CD4-positive, alpha-beta memory T cell (primary cell): Measurements from ENCODE around the gene SCN2A. TPM values are rescaled to one million over a fixed set of nuclear protein-coding genes. Genes with fewer than 3 reads are reported as not detected.

Source experiments
- CTCF ChIA-PET: fragments of 350-600 bp; sonication (Branson Sonifier 250); formaldehyde crosslinking; loops from one replicate; lab custom pipeline; 2021; ENCODE audit warnings: inconsistent platforms; ENCODE audit not compliant: partially characterized antibody; lab: Charles Lee
- POLR2A ChIA-PET: fragments of 350-600 bp; sonication (Branson Sonifier 250); formaldehyde crosslinking; loops from one replicate; lab custom pipeline; 2021; ENCODE audit not compliant: partially characterized antibody; lab: Charles Lee
- DNase-seq, 5 donors: peaks; one replicate each; pipeline versions ENCODE4 v3.0.0 to v3.0.0-alpha.2; 2020 to 2022; ENCODE audit warnings: mixed read lengths in 1 of 5
- H3K27ac ChIP-seq: one replicate; pipeline ENCODE4 v1.7.0; 2013; ENCODE audit warnings: low read depth, low read length
- H3K27me3 ChIP-seq: 2 replicates; pipeline ENCODE4 v1.7.0; 2013; ENCODE audit warnings: mild to moderate bottlenecking, low read length, moderate library complexity; ENCODE audit not compliant: insufficient read depth
- H3K36me3 ChIP-seq: 2 replicates; pipeline ENCODE4 v1.7.0; 2013; ENCODE audit warnings: mild to moderate bottlenecking, low read length, moderate library complexity; ENCODE audit not compliant: insufficient read depth
- H3K4me1 ChIP-seq: 2 replicates; pipeline ENCODE4 v1.7.0; 2013; ENCODE audit warnings: mild to moderate bottlenecking, low read length, moderate library complexity; ENCODE audit not compliant: insufficient read depth
- H3K4me3 ChIP-seq, 2 donors: one replicate each; pipeline ENCODE4 v1.7.0; 2013; ENCODE audit warnings: low read length in 2 of 2, mild to moderate bottlenecking in 1 of 2
- H3K9me3 ChIP-seq, 2 donors: one replicate each; pipeline ENCODE4 v1.7.0; 2013; ENCODE audit warnings: low read length in 2 of 2, control low read depth in 1 of 2; ENCODE audit not compliant: control insufficient read depth in 1 of 2
- H3K27ac Mint-ChIP-seq, 7 donors: one replicate each; pipeline ENCODE4 v1.8.0; 2020 to 2021; ENCODE audit warnings: mixed read lengths in 7 of 7, mild to moderate bottlenecking in 6 of 7, inconsistent platforms in 3 of 7, moderate library complexity in 3 of 7
- H3K27me3 Mint-ChIP-seq, 2 donors: one replicate each; pipeline ENCODE4 v1.8.0; 2020 to 2021; ENCODE audit warnings: mixed read lengths in 2 of 2
- H3K36me3 Mint-ChIP-seq, 2 donors: one replicate each; pipeline ENCODE4 v1.8.0; 2020 to 2021; ENCODE audit warnings: mixed read lengths in 2 of 2, inconsistent platforms in 1 of 2, mild to moderate bottlenecking in 1 of 2
- H3K4me1 Mint-ChIP-seq, 4 donors: one replicate each; pipeline ENCODE4 v1.8.0; 2020 to 2021; ENCODE audit warnings: mixed read lengths in 4 of 4, mild to moderate bottlenecking in 1 of 4
- H3K4me3 Mint-ChIP-seq, 8 donors: one replicate each; pipeline ENCODE4 v1.8.0; 2020 to 2021; ENCODE audit warnings: mixed read lengths in 8 of 8, mild to moderate bottlenecking in 7 of 8, moderate library complexity in 6 of 8, inconsistent platforms in 3 of 8
- H3K9me3 Mint-ChIP-seq, 8 donors: one replicate each; pipeline ENCODE4 v1.8.0; 2020 to 2021; ENCODE audit warnings: mixed read lengths in 8 of 8, mild to moderate bottlenecking in 5 of 8, inconsistent platforms in 3 of 8, moderate library complexity in 1 of 8
- intact Hi-C: fragments of 100-400 bp; cut with micrococcal nuclease; formaldehyde crosslinking; loops from one replicate; pipeline ENCODE4 v1.15.1; 2023
- polyA plus RNA-seq, 2 donors: library from polyadenylated mRNA; unstranded; fragments of 300-500 nt; fragmentation: Illumina TruSeq; gene quantifications; one replicate each; pipeline ENCODE4 v1.2.3, GENCODE V29; 2021
- total RNA-seq, 2 experiments: library from RNA; stranded (reverse); gene quantifications; one replicate each; pipeline ENCODE4 v1.2.3, GENCODE V29; 2021

Gene SCN2A
- total and polyA plus RNA-seq, 4 experiments from 2014 or later = not detected

DNA sequence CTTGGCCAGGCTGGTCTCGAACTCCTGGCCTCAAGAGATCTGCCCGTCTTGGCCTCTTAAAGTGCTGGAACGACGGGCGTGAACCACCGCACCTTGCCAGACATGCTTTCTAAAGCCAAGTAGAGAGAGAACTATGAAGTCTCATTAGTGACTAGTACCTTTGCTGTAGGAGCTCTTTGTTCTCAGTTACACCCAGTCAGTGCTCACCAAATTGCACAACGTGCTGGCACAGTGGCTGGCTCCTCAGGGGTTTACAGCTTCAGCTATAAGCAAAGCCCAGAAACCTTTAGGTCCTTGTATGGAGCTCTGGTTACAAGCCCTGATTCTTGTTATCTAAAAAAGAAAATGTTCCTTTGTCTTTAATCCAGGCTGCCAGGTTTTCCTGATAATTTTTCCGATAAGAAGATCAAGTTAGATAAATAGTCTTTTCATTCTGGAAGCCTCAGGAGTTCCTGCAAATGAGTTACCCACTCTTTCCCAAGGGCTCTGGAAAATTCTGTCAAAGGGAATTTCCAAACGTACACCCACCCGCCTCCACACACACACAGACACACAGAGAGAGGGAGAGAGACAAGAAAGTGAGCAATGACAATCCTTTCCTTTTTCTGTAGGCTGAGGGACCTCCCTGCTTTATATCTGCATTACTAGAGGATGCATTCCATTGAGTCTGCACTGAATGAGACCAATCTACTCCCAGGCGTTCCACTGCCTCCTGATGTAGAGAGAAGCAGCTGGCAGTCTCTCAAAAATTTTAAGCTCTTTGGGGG lies 130.1 kb downstream of the SCN2A start:
- Histone ChIP-seq H3K27ac (no peak overlapping the region), H3K4me1 (no peaks in the 10 kb centered on the region), H3K4me3 (no peak overlapping the region), H3K36me3 (no peaks in the 10 kb centered on the region), H3K9me3 (no peaks in the 10 kb centered on the region), H3K27me3 (no peaks in the 10 kb centered on the region)
- Mint-ChIP-seq H3K4me1 (no peaks in the 10 kb centered on the region), H3K9me3 (no peaks in the 10 kb centered on the region), H3K27me3 (no peaks in the 10 kb centered on the region), H3K27ac (peak overlapping the region in 1 of 7 donors; percentile 29), H3K36me3 (no peaks in the 10 kb centered on the region), H3K4me3 (no peak overlapping the region)
- POLR2A ChIA-PET = no interaction called here
- intact Hi-C loops = no loop called here
- DNase-seq = no peak
- CTCF ChIA-PET = no interaction called here

DNA sequence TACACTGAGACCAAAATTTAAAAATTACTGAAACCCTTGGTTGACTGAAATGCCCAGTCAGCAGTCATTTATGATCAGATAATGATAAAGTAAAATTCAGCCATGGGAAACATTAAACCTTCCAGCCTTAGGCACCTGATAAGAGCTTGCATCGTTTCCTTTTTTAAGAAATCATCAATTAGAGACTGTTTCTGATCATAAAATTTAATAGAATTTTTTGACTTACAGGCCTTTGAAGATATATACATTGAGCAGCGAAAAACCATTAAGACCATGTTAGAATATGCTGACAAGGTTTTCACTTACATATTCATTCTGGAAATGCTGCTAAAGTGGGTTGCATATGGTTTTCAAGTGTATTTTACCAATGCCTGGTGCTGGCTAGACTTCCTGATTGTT lies 130.7 kb downstream of the SCN2A start:
- H3K27me3 Mint-ChIP-seq = no peaks in the 10 kb centered on the region
- Histone ChIP-seq H3K27me3 (no peaks in the 10 kb centered on the region), H3K27ac (no peak overlapping the region), H3K4me1 (no peaks in the 10 kb centered on the region), H3K4me3 (no peak overlapping the region), H3K36me3 (no peaks in the 10 kb centered on the region), H3K9me3 (no peaks in the 10 kb centered on the region)
- intact Hi-C loops = no loop called here
- DNase-seq = no peak
- CTCF ChIA-PET = no interaction called here
- H3K9me3 Mint-ChIP-seq = no peaks in the 10 kb centered on the region
- no peak overlapping the region for H3K27ac Mint-ChIP-seq
- no peaks in the 10 kb centered on the region for H3K36me3 Mint-ChIP-seq
- H3K4me3 Mint-ChIP-seq = no peak overlapping the region
- H3K4me1 Mint-ChIP-seq = no peaks in the 10 kb centered on the region
- POLR2A ChIA-PET = no interaction called here

DNA sequence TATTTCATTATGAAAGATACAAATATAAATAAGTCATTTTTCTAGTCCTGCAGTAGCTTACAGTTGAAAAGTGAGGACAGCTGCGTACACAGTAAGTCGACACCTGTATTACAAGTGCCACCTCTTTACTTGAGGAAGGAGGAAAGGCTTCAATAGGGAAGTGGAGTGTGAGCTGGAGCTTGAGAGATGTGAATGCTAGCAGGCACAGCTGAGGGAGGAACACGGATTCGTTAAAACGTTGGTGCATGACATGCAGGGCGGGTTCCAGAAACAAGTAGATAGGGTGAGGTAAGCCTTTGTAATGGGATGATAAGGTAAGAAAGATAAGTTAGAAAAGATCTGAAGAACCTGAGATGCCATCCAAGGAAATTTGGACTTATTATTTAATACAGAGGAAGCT lies 132.1 kb downstream of the SCN2A start:
- CTCF ChIA-PET = no interaction called here
- no peak overlapping the region for H3K4me3 Mint-ChIP-seq
- intact Hi-C loops = no loop called here

DNA sequence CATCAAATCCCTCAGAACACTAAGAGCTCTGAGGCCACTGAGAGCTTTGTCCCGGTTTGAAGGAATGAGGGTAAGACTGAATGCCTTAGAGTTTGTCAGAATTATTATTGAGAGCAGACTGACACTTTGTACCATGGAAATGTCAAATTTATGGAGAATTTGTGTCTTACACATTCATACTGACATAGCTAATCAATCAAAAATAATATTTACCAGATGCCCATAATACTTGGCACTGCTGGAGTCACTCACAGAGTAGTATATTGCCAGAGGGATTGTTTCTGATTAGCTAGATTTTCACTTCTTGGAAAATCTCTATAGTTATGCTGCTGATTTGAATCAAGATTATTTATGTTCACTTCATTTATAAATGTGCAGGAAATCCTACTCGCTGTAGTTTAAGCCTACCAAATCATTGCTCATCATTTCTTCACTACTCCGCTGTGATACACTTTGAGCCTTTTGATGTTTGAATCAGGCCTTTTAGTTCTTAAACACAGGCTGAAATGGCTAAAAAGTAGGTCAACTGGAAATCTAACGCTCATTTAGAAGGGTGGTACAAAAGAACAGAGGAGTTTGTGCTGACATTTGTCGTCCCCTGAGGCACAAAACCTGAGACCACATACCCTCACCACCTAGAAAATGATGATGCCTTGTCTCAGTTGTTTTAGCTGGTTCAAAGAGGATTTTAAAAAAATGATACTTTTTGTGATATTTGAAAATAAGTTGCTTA lies 134.2 kb downstream of the SCN2A start:
- ChIA-PET POLR2A (no interaction called here), CTCF (no interaction called here)
- Mint-ChIP-seq H3K4me1 (no peaks in the 10 kb centered on the region), H3K9me3 (no peaks in the 10 kb centered on the region), H3K27ac (no peak overlapping the region), H3K4me3 (no peak overlapping the region), H3K36me3 (no peaks in the 10 kb centered on the region), H3K27me3 (no peaks in the 10 kb centered on the region)
- Histone ChIP-seq H3K36me3 (no peaks in the 10 kb centered on the region), H3K27me3 (no peaks in the 10 kb centered on the region), H3K4me3 (no peak overlapping the region), H3K27ac (no peak overlapping the region), H3K9me3 (no peaks in the 10 kb centered on the region), H3K4me1 (no peaks in the 10 kb centered on the region)
- intact Hi-C loops = no loop called here
- no peak for DNase-seq

More for the DNA sequence above, 132.1 kb downstream of the SCN2A start:
- no peak for DNase-seq
- no peak overlapping the region for H3K27ac ChIP-seq
- no peak overlapping the region for H3K27ac Mint-ChIP-seq
- no peaks in the 10 kb centered on the region for H3K27me3 ChIP-seq
- no peaks in the 10 kb centered on the region for H3K27me3 Mint-ChIP-seq
- no peaks in the 10 kb centered on the region for H3K36me3 ChIP-seq
- H3K9me3 Mint-ChIP-seq = no peaks in the 10 kb centered on the region
- H3K9me3 ChIP-seq = no peaks in the 10 kb centered on the region
- no peak overlapping the region for H3K4me3 ChIP-seq
- POLR2A ChIA-PET = no interaction called here
- no peaks in the 10 kb centered on the region for H3K4me1 ChIP-seq
- H3K4me1 Mint-ChIP-seq = no peaks in the 10 kb centered on the region
- H3K36me3 Mint-ChIP-seq = no peaks in the 10 kb centered on the region

DNA sequence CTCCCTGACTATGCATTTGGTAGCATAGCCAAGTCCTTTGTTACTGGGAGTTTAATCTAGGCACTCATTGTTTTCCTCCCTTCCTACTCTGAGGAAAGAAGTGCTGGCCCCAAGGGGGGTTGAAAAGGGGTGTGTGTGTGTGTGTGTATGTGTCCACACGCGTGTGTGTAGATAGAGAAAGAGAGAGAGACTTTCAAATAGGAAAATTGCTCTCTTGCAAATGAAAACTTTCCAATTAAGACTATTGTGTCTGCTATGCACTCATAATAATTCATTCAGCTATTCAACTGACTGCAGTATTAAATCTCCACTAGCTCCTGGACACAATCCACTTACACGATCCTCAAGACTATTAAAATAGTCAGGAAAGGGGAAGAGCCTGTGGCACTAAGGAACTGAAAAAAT lies 137.4 kb downstream of the SCN2A start:
- ChIA-PET CTCF (no interaction called here), POLR2A (no interaction called here)
- H3K27me3 ChIP-seq = no peaks in the 10 kb centered on the region
- H3K9me3 ChIP-seq = no peaks in the 10 kb centered on the region
- DNase-seq = no peak
- Mint-ChIP-seq H3K36me3 (no peaks in the 10 kb centered on the region), H3K27ac (no peak overlapping the region), H3K27me3 (peaks cover 0 to 3% of the 10 kb centered on the region in 2 donors), H3K4me1 (no peaks in the 10 kb centered on the region), H3K4me3 (no peak overlapping the region), H3K9me3 (no peaks in the 10 kb centered on the region)
- no peak overlapping the region for H3K27ac ChIP-seq
- H3K4me1 ChIP-seq = no peaks in the 10 kb centered on the region
- intact Hi-C loops = no loop called here
- no peak overlapping the region for H3K4me3 ChIP-seq
- no peaks in the 10 kb centered on the region for H3K36me3 ChIP-seq

DNA sequence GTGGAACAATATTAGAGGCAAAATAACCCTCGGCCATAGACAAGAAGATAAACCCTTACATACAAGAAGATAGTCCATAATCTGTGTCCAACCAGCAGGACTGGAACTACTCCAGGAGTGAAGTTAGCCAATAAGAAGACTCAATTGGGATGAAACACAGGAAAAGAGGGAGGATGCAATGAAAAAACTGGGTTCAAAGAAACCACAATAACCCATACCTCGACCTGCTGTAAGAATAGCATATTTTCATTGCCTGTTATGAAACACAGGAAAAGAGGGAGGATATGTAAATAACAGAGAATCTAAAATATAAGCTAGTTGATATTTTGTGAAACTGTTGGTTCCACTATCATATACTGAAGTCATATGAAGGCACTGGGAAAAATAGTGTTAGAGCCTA lies 143.1 kb downstream of the SCN2A start:
- H3K4me1 Mint-ChIP-seq = no peaks in the 10 kb centered on the region
- H3K27me3 Mint-ChIP-seq = peaks cover 5 to 7% of the 10 kb centered on the region in 2 donors
- ChIA-PET POLR2A (no interaction called here), CTCF (no interaction called here)
- Histone ChIP-seq H3K4me3 (no peak overlapping the region), H3K27me3 (no peaks in the 10 kb centered on the region), H3K36me3 (no peaks in the 10 kb centered on the region), H3K27ac (no peak overlapping the region), H3K4me1 (no peaks in the 10 kb centered on the region), H3K9me3 (no peaks in the 10 kb centered on the region)
- DNase-seq = no peak
- intact Hi-C loops = no loop called here
- no peaks in the 10 kb centered on the region for H3K36me3 Mint-ChIP-seq
- H3K9me3 Mint-ChIP-seq = no peaks in the 10 kb centered on the region
- no peak overlapping the region for H3K27ac Mint-ChIP-seq
- H3K4me3 Mint-ChIP-seq = no peak overlapping the region

DNA sequence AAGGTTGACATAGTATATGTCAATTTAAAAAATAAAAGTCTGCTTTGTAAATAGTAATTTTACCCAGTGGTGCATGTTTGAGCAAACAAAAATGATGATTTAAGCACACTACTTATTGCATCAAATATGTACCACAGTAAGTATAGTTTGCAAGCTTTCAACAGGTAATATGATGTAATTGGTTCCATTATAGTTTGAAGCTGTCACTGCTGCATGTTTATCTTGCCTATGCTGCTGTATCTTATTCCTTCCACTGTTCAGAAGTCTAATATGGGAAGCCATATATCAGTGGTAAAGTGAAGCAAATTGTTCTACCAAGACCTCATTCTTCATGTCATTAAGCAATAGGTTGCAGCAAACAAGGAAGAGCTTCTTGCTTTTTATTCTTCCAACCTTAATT lies 151.7 kb downstream of the SCN2A start:
- Histone ChIP-seq H3K27me3 (no peaks in the 10 kb centered on the region), H3K4me1 (no peaks in the 10 kb centered on the region), H3K27ac (no peak overlapping the region), H3K36me3 (no peaks in the 10 kb centered on the region), H3K9me3 (no peaks in the 10 kb centered on the region), H3K4me3 (no peak overlapping the region)
- Mint-ChIP-seq H3K36me3 (no peaks in the 10 kb centered on the region), H3K27ac (no peak overlapping the region), H3K4me3 (no peak overlapping the region), H3K4me1 (peaks cover 0 to 4% (median under 1%) of the 10 kb centered on the region in 4 donors), H3K9me3 (no peaks in the 10 kb centered on the region), H3K27me3 (peaks cover 3 to 4% of the 10 kb centered on the region in 2 donors)
- no peak for DNase-seq
- CTCF ChIA-PET = interaction anchor here (2.8 kb wide), 1 partner anchor 11 kb away, joined by 14 read pairs; no protein-coding TSS in a partner anchor
- POLR2A ChIA-PET = no interaction called here
- intact Hi-C loops = no loop called here
